Panc1 (cell line): ENCODE results near the gene FCHSD2. TPM values are rescaled to one million over a fixed set of nuclear protein-coding genes. Genes with fewer than 3 reads are reported as not detected.

Experiments used
- ATAC-seq: fragments of 200-7000 bp; cut with Tn5 transposase; 2 replicates; pipeline ENCODE4 v1.9.1; 2020; ENCODE audit warnings: mild to moderate bottlenecking, moderate library complexity
- BruUV-seq: library from RNA; stranded (reverse); fragments of 400-500 nt; replicated peaks from 2 replicates; lab custom pipeline; 2021; lab: Mats Ljungman, UMichigan
- CTCF ChIA-PET: fragments of 300-600 bp; sonication (Branson Sonifier 250); formaldehyde crosslinking; loops from one replicate; lab custom pipeline; 2022; ENCODE audit warnings: antibody characterized with exemption; lab: Charles Lee
- POLR2A ChIA-PET: fragments of 300-600 bp; sonication (Branson Sonifier 250); formaldehyde crosslinking; loops from one replicate; lab custom pipeline; 2022; ENCODE audit warnings: antibody characterized with exemption; lab: Charles Lee
- DNase-seq: peaks from one replicate; pipeline ENCODE4 v3.0.0-alpha.2; 2010; ENCODE audit warnings: low read depth, low spot score
- H3K27ac ChIP-seq: 2 replicates; pipeline ENCODE4 v1.5.1; 2011; ENCODE audit warnings: mild to moderate bottlenecking, low read length, inconsistent platforms
- H3K27me3 ChIP-seq: fragments of 200-500 bp; sonication (Bioruptor generic); 2 replicates; pipeline ENCODE4 v1.6.0; 2014; ENCODE audit warnings: low read length, inconsistent platforms; ENCODE audit not compliant: control insufficient read depth, insufficient read depth
- H3K36me3 ChIP-seq: fragments of 200-500 bp; sonication (Bioruptor generic); 2 replicates; pipeline ENCODE4 v1.5.1; 2014; ENCODE audit warnings: inconsistent platforms, mild to moderate bottlenecking, low read length, moderate library complexity; ENCODE audit not compliant: control insufficient read depth, insufficient read depth
- H3K4me1 ChIP-seq: 2 replicates; pipeline ENCODE4 v1.5.1; 2011; ENCODE audit warnings: inconsistent platforms, mild to moderate bottlenecking, low read length, moderate library complexity; ENCODE audit not compliant: control insufficient read depth, insufficient read depth
- H3K4me3 ChIP-seq, 2 experiments: 2 replicates each; pipeline ENCODE4 v1.5.1; 2011 to 2012; ENCODE audit warnings: low read depth in 2 of 2, low read length in 2 of 2, mild to moderate bottlenecking in 2 of 2, inconsistent platforms in 1 of 2, moderate library complexity in 1 of 2
- H3K9me3 ChIP-seq: fragments of 200-500 bp; sonication (Bioruptor generic); 2 replicates; pipeline ENCODE4 v1.5.1; 2014; ENCODE audit warnings: low read depth, mild to moderate bottlenecking, inconsistent platforms, low read length, moderate library complexity; ENCODE audit not compliant: control insufficient read depth, insufficient read depth
- POLR2AphosphoS5 ChIP-seq: IDR thresholded peaks from 2 replicates; pipeline ENCODE4 v1.6.1; 2012; ENCODE audit warnings: mild to moderate bottlenecking, low read depth, low read length, moderate library complexity
- SIN3A ChIP-seq: IDR thresholded peaks from 2 replicates; pipeline ENCODE4 v1.6.1; 2012; ENCODE audit warnings: low read depth, mild to moderate bottlenecking, low read length, moderate library complexity, borderline replicate concordance; ENCODE audit not compliant: insufficient read depth
- TCF7L2 ChIP-seq: IDR thresholded peaks from 2 replicates; pipeline ENCODE4 v1.6.1; 2011; ENCODE audit warnings: mild to moderate bottlenecking, low read depth, low read length, inconsistent platforms
- in situ Hi-C: cut with HindIII; loops from 2 replicates; pipeline ENCODE4 v1.10.0; 2016; ENCODE audit warnings: low sequenced_read_pairs, low pct_unique_long_range_greater_than_20kb
- intact Hi-C: fragments of 100-400 bp; cut with micrococcal nuclease; formaldehyde crosslinking; loops from one replicate; pipeline ENCODE4 v1.10.0; 2022; ENCODE audit not compliant: unreplicated experiment
- total RNA-seq: library from RNA; stranded (reverse); gene quantifications from one replicate; pipeline ENCODE4 v1.2.1, GENCODE V29; 2021; ENCODE audit not compliant: unreplicated experiment
- TF ChIP-seq, protein P1 (sequence below), 2 experiments: IDR thresholded peaks; 2 replicates each; pipeline ENCODE4 v1.6.1; 2011 to 2012; ENCODE audit warnings: low read depth in 2 of 2, control low read depth in 1 of 2, low read length in 1 of 2, mild to moderate bottlenecking in 1 of 2, moderate library complexity in 1 of 2; ENCODE audit not compliant: insufficient read depth in 1 of 2
- TF ChIP-seq, protein P2 (sequence below): fragments of 450-650 bp; IDR thresholded peaks from 2 replicates; pipeline ENCODE4 v1.5.1; 2017; ENCODE audit warnings: mild to moderate bottlenecking

FCHSD2 gene
- total RNA-seq, 1 experiment from 2014 or later, result 31.8 TPM

DNA sequence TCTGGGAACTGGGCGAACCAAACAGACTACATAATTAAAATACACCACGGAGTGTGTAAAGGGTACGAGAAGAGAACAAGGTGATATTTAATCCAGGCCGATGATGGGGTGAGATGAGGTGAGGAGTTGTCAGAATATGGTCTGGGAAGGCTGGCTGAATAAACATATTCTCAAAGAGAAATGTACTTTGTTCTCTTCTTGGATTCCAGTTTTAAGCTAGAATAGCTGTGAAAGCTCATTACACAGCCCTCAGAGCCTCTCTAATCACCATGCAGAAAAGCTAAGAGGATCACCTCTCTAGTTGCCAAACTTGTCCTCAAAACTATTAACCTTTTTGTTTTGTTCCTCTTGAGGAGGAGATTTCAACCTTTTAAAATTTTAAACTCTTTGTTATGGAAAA is 238.1 kb downstream of the FCHSD2 start:
- CTCF ChIA-PET, result no interaction called here
- BruUV-seq, result no TSS peak

DNA sequence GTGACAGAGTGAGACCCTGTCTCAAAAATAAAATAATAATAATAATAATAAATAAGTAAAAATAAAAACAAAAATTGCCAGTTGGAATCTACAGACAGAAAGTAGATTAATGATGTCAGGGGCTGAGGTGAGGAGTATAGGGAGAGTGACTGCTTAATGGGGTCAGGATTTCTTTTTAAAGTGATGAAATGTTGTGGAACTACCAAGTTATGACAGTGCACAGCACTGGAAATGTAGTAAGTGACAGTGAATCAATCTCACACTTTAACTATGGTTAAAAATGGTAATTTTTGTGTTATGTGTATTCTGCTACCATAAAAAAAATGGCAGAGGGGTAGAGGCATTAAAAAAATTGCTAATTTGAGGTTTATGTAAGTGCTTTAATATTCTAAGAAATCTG is 240.7 kb downstream of the FCHSD2 start:
- in situ Hi-C loops, result no loop called here
- ATAC-seq, result no peak
- DNase-seq, result no peak
- Histone ChIP-seq H3K4me3 (no peak overlapping the region), H3K36me3 (no peaks in the 10 kb centered on the region), H3K27ac (no peak overlapping the region), H3K9me3 (no peaks in the 10 kb centered on the region), H3K27me3 (no peaks in the 10 kb centered on the region), H3K4me1 (no peaks in the 10 kb centered on the region)
- intact Hi-C loops, result no loop called here
- ChIA-PET CTCF (no interaction called here), POLR2A (no interaction called here)
- BruUV-seq, result no TSS peak
- TF ChIP-seq TCF7L2 (no peak), POLR2AphosphoS5 (no peak), SIN3A (no peak)
- TF ChIP-seq, protein P1, sequence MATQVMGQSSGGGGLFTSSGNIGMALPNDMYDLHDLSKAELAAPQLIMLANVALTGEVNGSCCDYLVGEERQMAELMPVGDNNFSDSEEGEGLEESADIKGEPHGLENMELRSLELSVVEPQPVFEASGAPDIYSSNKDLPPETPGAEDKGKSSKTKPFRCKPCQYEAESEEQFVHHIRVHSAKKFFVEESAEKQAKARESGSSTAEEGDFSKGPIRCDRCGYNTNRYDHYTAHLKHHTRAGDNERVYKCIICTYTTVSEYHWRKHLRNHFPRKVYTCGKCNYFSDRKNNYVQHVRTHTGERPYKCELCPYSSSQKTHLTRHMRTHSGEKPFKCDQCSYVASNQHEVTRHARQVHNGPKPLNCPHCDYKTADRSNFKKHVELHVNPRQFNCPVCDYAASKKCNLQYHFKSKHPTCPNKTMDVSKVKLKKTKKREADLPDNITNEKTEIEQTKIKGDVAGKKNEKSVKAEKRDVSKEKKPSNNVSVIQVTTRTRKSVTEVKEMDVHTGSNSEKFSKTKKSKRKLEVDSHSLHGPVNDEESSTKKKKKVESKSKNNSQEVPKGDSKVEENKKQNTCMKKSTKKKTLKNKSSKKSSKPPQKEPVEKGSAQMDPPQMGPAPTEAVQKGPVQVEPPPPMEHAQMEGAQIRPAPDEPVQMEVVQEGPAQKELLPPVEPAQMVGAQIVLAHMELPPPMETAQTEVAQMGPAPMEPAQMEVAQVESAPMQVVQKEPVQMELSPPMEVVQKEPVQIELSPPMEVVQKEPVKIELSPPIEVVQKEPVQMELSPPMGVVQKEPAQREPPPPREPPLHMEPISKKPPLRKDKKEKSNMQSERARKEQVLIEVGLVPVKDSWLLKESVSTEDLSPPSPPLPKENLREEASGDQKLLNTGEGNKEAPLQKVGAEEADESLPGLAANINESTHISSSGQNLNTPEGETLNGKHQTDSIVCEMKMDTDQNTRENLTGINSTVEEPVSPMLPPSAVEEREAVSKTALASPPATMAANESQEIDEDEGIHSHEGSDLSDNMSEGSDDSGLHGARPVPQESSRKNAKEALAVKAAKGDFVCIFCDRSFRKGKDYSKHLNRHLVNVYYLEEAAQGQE (IDR thresholded peaks at IDR 0.05; ENCODE audit: insufficient read depth in 1 of 2, low read depth in 2 of 2, low read length in 1 of 2), result no peak
- TF ChIP-seq, protein P2, sequence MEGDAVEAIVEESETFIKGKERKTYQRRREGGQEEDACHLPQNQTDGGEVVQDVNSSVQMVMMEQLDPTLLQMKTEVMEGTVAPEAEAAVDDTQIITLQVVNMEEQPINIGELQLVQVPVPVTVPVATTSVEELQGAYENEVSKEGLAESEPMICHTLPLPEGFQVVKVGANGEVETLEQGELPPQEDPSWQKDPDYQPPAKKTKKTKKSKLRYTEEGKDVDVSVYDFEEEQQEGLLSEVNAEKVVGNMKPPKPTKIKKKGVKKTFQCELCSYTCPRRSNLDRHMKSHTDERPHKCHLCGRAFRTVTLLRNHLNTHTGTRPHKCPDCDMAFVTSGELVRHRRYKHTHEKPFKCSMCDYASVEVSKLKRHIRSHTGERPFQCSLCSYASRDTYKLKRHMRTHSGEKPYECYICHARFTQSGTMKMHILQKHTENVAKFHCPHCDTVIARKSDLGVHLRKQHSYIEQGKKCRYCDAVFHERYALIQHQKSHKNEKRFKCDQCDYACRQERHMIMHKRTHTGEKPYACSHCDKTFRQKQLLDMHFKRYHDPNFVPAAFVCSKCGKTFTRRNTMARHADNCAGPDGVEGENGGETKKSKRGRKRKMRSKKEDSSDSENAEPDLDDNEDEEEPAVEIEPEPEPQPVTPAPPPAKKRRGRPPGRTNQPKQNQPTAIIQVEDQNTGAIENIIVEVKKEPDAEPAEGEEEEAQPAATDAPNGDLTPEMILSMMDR, result no peak

More for the DNA sequence above, 238.1 kb downstream of the FCHSD2 start:
- Histone ChIP-seq H3K27me3 (no peaks in the 10 kb centered on the region), H3K27ac (no peak overlapping the region), H3K9me3 (no peaks in the 10 kb centered on the region), H3K4me1 (no peaks in the 10 kb centered on the region), H3K4me3 (no peak overlapping the region), H3K36me3 (no peaks in the 10 kb centered on the region)
- intact Hi-C loops (no loop called here), in situ Hi-C loops (no loop called here)
- POLR2A ChIA-PET, result no interaction called here
- no peak for DNase-seq
- TF ChIP-seq TCF7L2, result no peak
- no peak for TF ChIP-seq SIN3A
- no peak for TF ChIP-seq POLR2AphosphoS5
- TF ChIP-seq, protein P1 (IDR thresholded peaks at IDR 0.05; ENCODE audit: insufficient read depth in 1 of 2, low read depth in 2 of 2, low read length in 1 of 2), result no peak
- TF ChIP-seq, protein P2, result no peak
- ATAC-seq, result no peak
